Measurements from ENCODE around the gene RHOD.

The RHOD gene

GRCh38 chr11:67083786-67084366 lies 27.2 kb downstream of the RHOD start:
- 87 to 96% methylated on average over 7 to 8 of the region's 8 CpGs for WGBS, 2 experiments (ENCODE audit: insufficient coverage in 2 of 2)

GRCh38 chr11:67085617-67086016 lies 29.0 kb downstream of the RHOD start:
- no peak overlapping the region for H3K4me3 ChIP-seq (ENCODE audit: extremely low read depth, insufficient read depth, low read length, poor library complexity, severe bottlenecking)
- H3K36me3 ChIP-seq (ENCODE audit: control insufficient read depth, insufficient read depth, low read length), result no peaks in the 10 kb centered on the region
- H3K4me1 ChIP-seq (ENCODE audit: control insufficient read depth, insufficient read depth, low read length, poor library complexity, severe bottlenecking), result no peaks in the 10 kb centered on the region
- WGBS, 2 experiments (ENCODE audit: insufficient coverage in 2 of 2), result 91 to 97% methylated on average over 5 of the region's 5 CpGs
- no peak overlapping the region for H3K27ac ChIP-seq (ENCODE audit: low read depth, low read length, severe bottlenecking)
- no peaks in the 10 kb centered on the region for H3K9me3 ChIP-seq (ENCODE audit: control insufficient read depth, low read length)

More at GRCh38 chr11:67083786-67084366, 27.2 kb downstream of the RHOD start:
- Histone ChIP-seq H3K9me3 (ENCODE audit: control insufficient read depth, low read length) (no peaks in the 10 kb centered on the region), H3K4me3 (ENCODE audit: extremely low read depth, insufficient read depth, low read length, poor library complexity, severe bottlenecking) (no peak overlapping the region), H3K4me1 (ENCODE audit: control insufficient read depth, insufficient read depth, low read length, poor library complexity, severe bottlenecking) (no peaks in the 10 kb centered on the region), H3K36me3 (ENCODE audit: control insufficient read depth, insufficient read depth, low read length) (no peaks in the 10 kb centered on the region), H3K27ac (ENCODE audit: low read depth, low read length, severe bottlenecking) (no peak overlapping the region)

- no peak overlapping the region for H3K27ac ChIP-seq (ENCODE audit: low read depth, low read length, severe bottlenecking)
- no peaks in the 10 kb centered on the region for H3K9me3 ChIP-seq (ENCODE audit: control insufficient read depth, low read length)
- H3K4me3 ChIP-seq (ENCODE audit: extremely low read depth, insufficient read depth, low read length, poor library complexity, severe bottlenecking), result no peak overlapping the region
- H3K36me3 ChIP-seq (ENCODE audit: control insufficient read depth, insufficient read depth, low read length), result no peaks in the 10 kb centered on the region
- no peaks in the 10 kb centered on the region for H3K4me1 ChIP-seq (ENCODE audit: control insufficient read depth, insufficient read depth, low read length, poor library complexity, severe bottlenecking)
- WGBS, 2 experiments (ENCODE audit: insufficient coverage in 2 of 2), result 90 to 97% methylated on average over 5 to 8 of the region's 8 CpGs
Measured at GRCh38 chr11:67090717-67091116, 34.1 kb downstream of the RHOD start.

GRCh38 chr11:67095214-67095507 lies 38.5 kb downstream of the RHOD start:
- Histone ChIP-seq H3K4me1 (ENCODE audit: control insufficient read depth, insufficient read depth, low read length, poor library complexity, severe bottlenecking) (peaks cover 5% of the 10 kb centered on the region), H3K4me3 (ENCODE audit: extremely low read depth, insufficient read depth, low read length, poor library complexity, severe bottlenecking) (no peak overlapping the region), H3K36me3 (ENCODE audit: control insufficient read depth, insufficient read depth, low read length) (no peaks in the 10 kb centered on the region), H3K9me3 (ENCODE audit: control insufficient read depth, low read length) (no peaks in the 10 kb centered on the region), H3K27ac (ENCODE audit: low read depth, low read length, severe bottlenecking) (no peak overlapping the region)
- WGBS, 2 experiments (ENCODE audit: insufficient coverage in 2 of 2), result 75 to 100% methylated on average over 1 of the region's 1 CpG

GRCh38 chr11:67098799-67099429 lies 42.3 kb downstream of the RHOD start:
- peaks cover 8% of the 10 kb centered on the region for H3K4me1 ChIP-seq (ENCODE audit: control insufficient read depth, insufficient read depth, low read length, poor library complexity, severe bottlenecking)
- no peak overlapping the region for H3K4me3 ChIP-seq (ENCODE audit: extremely low read depth, insufficient read depth, low read length, poor library complexity, severe bottlenecking)
- 80 to 94% methylated on average over 2 to 3 of the region's 6 CpGs for WGBS, 2 experiments (ENCODE audit: insufficient coverage in 2 of 2)
- H3K9me3 ChIP-seq (ENCODE audit: control insufficient read depth, low read length), result no peaks in the 10 kb centered on the region
- no peaks in the 10 kb centered on the region for H3K36me3 ChIP-seq (ENCODE audit: control insufficient read depth, insufficient read depth, low read length)
- no peak overlapping the region for H3K27ac ChIP-seq (ENCODE audit: low read depth, low read length, severe bottlenecking)

GRCh38 chr11:67099831-67100324 lies 43.2 kb downstream of the RHOD start:
- no peaks in the 10 kb centered on the region for H3K36me3 ChIP-seq (ENCODE audit: control insufficient read depth, insufficient read depth, low read length)
- no peaks in the 10 kb centered on the region for H3K9me3 ChIP-seq (ENCODE audit: control insufficient read depth, low read length)
- no peak overlapping the region for H3K4me3 ChIP-seq (ENCODE audit: extremely low read depth, insufficient read depth, low read length, poor library complexity, severe bottlenecking)
- 93 to 95% methylated on average over 5 to 6 of the region's 6 CpGs for WGBS, 2 experiments (ENCODE audit: insufficient coverage in 2 of 2)
- no peak overlapping the region for H3K27ac ChIP-seq (ENCODE audit: low read depth, low read length, severe bottlenecking)
- H3K4me1 ChIP-seq (ENCODE audit: control insufficient read depth, insufficient read depth, low read length, poor library complexity, severe bottlenecking), result peaks cover 8% of the 10 kb centered on the region

GRCh38 chr11:67102664-67103063 lies 46.0 kb downstream of the RHOD start:
- peaks cover 8% of the 10 kb centered on the region for H3K4me1 ChIP-seq (ENCODE audit: control insufficient read depth, insufficient read depth, low read length, poor library complexity, severe bottlenecking)
- WGBS, 2 experiments (ENCODE audit: insufficient coverage in 2 of 2), result 85 to 92% methylated on average over 3 to 4 of the region's 8 CpGs
- H3K27ac ChIP-seq (ENCODE audit: low read depth, low read length, severe bottlenecking), result no peak overlapping the region
- no peaks in the 10 kb centered on the region for H3K36me3 ChIP-seq (ENCODE audit: control insufficient read depth, insufficient read depth, low read length)
- H3K4me3 ChIP-seq (ENCODE audit: extremely low read depth, insufficient read depth, low read length, poor library complexity, severe bottlenecking), result no peak overlapping the region
- H3K9me3 ChIP-seq (ENCODE audit: control insufficient read depth, low read length), result no peaks in the 10 kb centered on the region

GRCh38 chr11:67105964-67106363 lies 49.3 kb downstream of the RHOD start:
- H3K27ac ChIP-seq (ENCODE audit: low read depth, low read length, severe bottlenecking), result no peak overlapping the region
- H3K36me3 ChIP-seq (ENCODE audit: control insufficient read depth, insufficient read depth, low read length), result no peaks in the 10 kb centered on the region
- H3K9me3 ChIP-seq (ENCODE audit: control insufficient read depth, low read length), result no peaks in the 10 kb centered on the region
- WGBS, 2 experiments (ENCODE audit: insufficient coverage in 2 of 2), result no CpG with 5 or more reads among the region's 2 CpGs
- no peaks in the 10 kb centered on the region for H3K4me1 ChIP-seq (ENCODE audit: control insufficient read depth, insufficient read depth, low read length, poor library complexity, severe bottlenecking)
- no peak overlapping the region for H3K4me3 ChIP-seq (ENCODE audit: extremely low read depth, insufficient read depth, low read length, poor library complexity, severe bottlenecking)

GRCh38 chr11:67111261-67111660 lies 54.6 kb downstream of the RHOD start:
- H3K36me3 ChIP-seq (ENCODE audit: control insufficient read depth, insufficient read depth, low read length), result no peaks in the 10 kb centered on the region
- H3K9me3 ChIP-seq (ENCODE audit: control insufficient read depth, low read length), result no peaks in the 10 kb centered on the region
- H3K27ac ChIP-seq (ENCODE audit: low read depth, low read length, severe bottlenecking), result no peak overlapping the region
- no peaks in the 10 kb centered on the region for H3K4me1 ChIP-seq (ENCODE audit: control insufficient read depth, insufficient read depth, low read length, poor library complexity, severe bottlenecking)
- H3K4me3 ChIP-seq (ENCODE audit: extremely low read depth, insufficient read depth, low read length, poor library complexity, severe bottlenecking), result no peak overlapping the region
- WGBS, 2 experiments (ENCODE audit: insufficient coverage in 2 of 2), result 100% methylated on average over 1 of the region's 1 CpG; no CpG with 5 or more reads in 1 of the 2 experiments

- Histone ChIP-seq H3K4me3 (ENCODE audit: extremely low read depth, insufficient read depth, low read length, poor library complexity, severe bottlenecking) (no peak overlapping the region), H3K4me1 (ENCODE audit: control insufficient read depth, insufficient read depth, low read length, poor library complexity, severe bottlenecking) (no peaks in the 10 kb centered on the region), H3K9me3 (ENCODE audit: control insufficient read depth, low read length) (no peaks in the 10 kb centered on the region), H3K27ac (ENCODE audit: low read depth, low read length, severe bottlenecking) (no peak overlapping the region), H3K36me3 (ENCODE audit: control insufficient read depth, insufficient read depth, low read length) (no peaks in the 10 kb centered on the region)
- WGBS, 2 experiments (ENCODE audit: insufficient coverage in 2 of 2), result 82 to 92% methylated on average over 2 to 4 of the region's 5 CpGs
Measured at GRCh38 chr11:67113231-67113721, 56.6 kb downstream of the RHOD start.

GRCh38 chr11:67114275-67114896 lies 57.7 kb downstream of the RHOD start:
- no peaks in the 10 kb centered on the region for H3K9me3 ChIP-seq (ENCODE audit: control insufficient read depth, low read length)
- no peak overlapping the region for H3K27ac ChIP-seq (ENCODE audit: low read depth, low read length, severe bottlenecking)
- H3K36me3 ChIP-seq (ENCODE audit: control insufficient read depth, insufficient read depth, low read length), result no peaks in the 10 kb centered on the region
- WGBS, 2 experiments (ENCODE audit: insufficient coverage in 2 of 2), result 87 to 91% methylated on average over 8 of the region's 10 CpGs
- H3K4me1 ChIP-seq (ENCODE audit: control insufficient read depth, insufficient read depth, low read length, poor library complexity, severe bottlenecking), result no peaks in the 10 kb centered on the region
- no peak overlapping the region for H3K4me3 ChIP-seq (ENCODE audit: extremely low read depth, insufficient read depth, low read length, poor library complexity, severe bottlenecking)

All from mesodermal cell (in vitro differentiated cells).